Endothelial cell of umbilical vein (primary cell): ENCODE data around the gene TEC.

ENCODE experiments used
- EZH2 ChIP-seq: IDR thresholded peaks from 2 replicates; pipeline ENCODE4 v1.6.1; 2012; ENCODE audit warnings: borderline replicate concordance, low read depth, mild to moderate bottlenecking, moderate library complexity, low read length, inconsistent platforms; ENCODE audit not compliant: severe bottlenecking
- FOS ChIP-seq: IDR thresholded peaks from 2 replicates; pipeline ENCODE4 v1.6.1; 2011; ENCODE audit warnings: mild to moderate bottlenecking, low read length, moderate library complexity, borderline replicate concordance; ENCODE audit not compliant: insufficient read depth
- JUN ChIP-seq: IDR thresholded peaks from 2 replicates; pipeline ENCODE4 v1.6.1; 2011; ENCODE audit warnings: borderline replicate concordance, low read depth; ENCODE audit not compliant: insufficient read length, insufficient read depth
- MAX ChIP-seq: IDR thresholded peaks from 2 replicates; pipeline ENCODE4 v1.6.1; 2011; ENCODE audit not compliant: insufficient read depth, insufficient read length
- POLR2A ChIP-seq: IDR thresholded peaks from 2 replicates; pipeline ENCODE4 v1.6.1; 2012; ENCODE audit warnings: low read depth, mild to moderate bottlenecking, control low read depth, low read length
- POLR2AphosphoS5 ChIP-seq: IDR thresholded peaks from 2 replicates; pipeline ENCODE4 v1.6.1; 2012; ENCODE audit warnings: low read depth, mild to moderate bottlenecking, control low read depth, low read length, moderate library complexity; ENCODE audit not compliant: insufficient read depth
- TF ChIP-seq, protein P1 (sequence below), 2 donors: IDR thresholded peaks; 1 replicate in 1 of 2; 2 replicates in 1 of 2; pipeline ENCODE4 v1.5.1; 2011; ENCODE audit warnings: low read length in 2 of 2, mild to moderate bottlenecking in 2 of 2, moderate library complexity in 2 of 2, control low read depth in 1 of 2, inconsistent platforms in 1 of 2, low read depth in 1 of 2; ENCODE audit not compliant: insufficient read depth in 1 of 2; ENCODE audit errors: extremely low read depth in 1 of 2

GRCh38 chr4:48266781-48267180 lies 2.9 kb downstream of the TEC start:
- TF ChIP-seq, protein P1, sequence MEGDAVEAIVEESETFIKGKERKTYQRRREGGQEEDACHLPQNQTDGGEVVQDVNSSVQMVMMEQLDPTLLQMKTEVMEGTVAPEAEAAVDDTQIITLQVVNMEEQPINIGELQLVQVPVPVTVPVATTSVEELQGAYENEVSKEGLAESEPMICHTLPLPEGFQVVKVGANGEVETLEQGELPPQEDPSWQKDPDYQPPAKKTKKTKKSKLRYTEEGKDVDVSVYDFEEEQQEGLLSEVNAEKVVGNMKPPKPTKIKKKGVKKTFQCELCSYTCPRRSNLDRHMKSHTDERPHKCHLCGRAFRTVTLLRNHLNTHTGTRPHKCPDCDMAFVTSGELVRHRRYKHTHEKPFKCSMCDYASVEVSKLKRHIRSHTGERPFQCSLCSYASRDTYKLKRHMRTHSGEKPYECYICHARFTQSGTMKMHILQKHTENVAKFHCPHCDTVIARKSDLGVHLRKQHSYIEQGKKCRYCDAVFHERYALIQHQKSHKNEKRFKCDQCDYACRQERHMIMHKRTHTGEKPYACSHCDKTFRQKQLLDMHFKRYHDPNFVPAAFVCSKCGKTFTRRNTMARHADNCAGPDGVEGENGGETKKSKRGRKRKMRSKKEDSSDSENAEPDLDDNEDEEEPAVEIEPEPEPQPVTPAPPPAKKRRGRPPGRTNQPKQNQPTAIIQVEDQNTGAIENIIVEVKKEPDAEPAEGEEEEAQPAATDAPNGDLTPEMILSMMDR (IDR thresholded peaks at IDR 0.05; ENCODE audit: extremely low read depth in 1 of 2, insufficient read depth in 1 of 2, low read depth in 1 of 2, low read length in 2 of 2): no peak
- TF ChIP-seq POLR2AphosphoS5 (no peak), MAX (no peak), EZH2 (no peak), POLR2A (no peak), FOS (no peak), JUN (no peak)
